Urinary bladder (tissue), 4 donors: ENCODE data around the gene CDK11A. TPM values are rescaled to one million over a fixed set of nuclear protein-coding genes. Genes with fewer than 3 reads are reported as not detected.
"Not testable (repeated sequence)": the region's sequence is repeated elsewhere in the genome, so short reads cannot be mapped to it uniquely, and the experiment has no call there.

Experiments
- DNase-seq: peaks from one replicate; pipeline ENCODE4 v3.0.0-alpha.2; 2015; ENCODE audit errors: extremely low spot score
- H3K27ac ChIP-seq: one replicate; pipeline ENCODE4 v1.5.1; 2013; ENCODE audit warnings: low read depth, mild to moderate bottlenecking, moderate library complexity
- H3K36me3 ChIP-seq: one replicate; pipeline ENCODE4 v1.6.1; 2013; ENCODE audit warnings: mild to moderate bottlenecking, moderate library complexity; ENCODE audit not compliant: insufficient read depth
- H3K4me1 ChIP-seq: one replicate; pipeline ENCODE4 v1.6.1; 2013; ENCODE audit warnings: mild to moderate bottlenecking, moderate library complexity; ENCODE audit not compliant: insufficient read depth
- H3K4me3 ChIP-seq: one replicate; pipeline ENCODE4 v1.5.1; 2013; ENCODE audit warnings: low read depth, low read length
- WGBS: extraction: QIAGEN DNeasy Blood & Tissue Kit; methylation state at CpG from one replicate; pipeline ENCODE4 v1.1.7; 2013; 5-methylcytosine and 5-hydroxymethylcytosine counted together
- polyA plus RNA-seq: library from polyadenylated mRNA; stranded (reverse); fragments of 200-250 nt; gene quantifications from one replicate; pipeline ENCODE4 v1.2.3, GENCODE V29; 2013
- total RNA-seq: library from RNA; depleted of rRNA; stranded (reverse); fragments of >200 nt; gene quantifications from one replicate; pipeline ENCODE4 v1.2.3, GENCODE V29; 2014
- donor health status: healthy with polysubstance abuse.
- donor health status: healthy.

The CDK11A gene
- total and polyA plus RNA-seq, 2 donors, result 15.2 to 20.2 TPM

DNA sequence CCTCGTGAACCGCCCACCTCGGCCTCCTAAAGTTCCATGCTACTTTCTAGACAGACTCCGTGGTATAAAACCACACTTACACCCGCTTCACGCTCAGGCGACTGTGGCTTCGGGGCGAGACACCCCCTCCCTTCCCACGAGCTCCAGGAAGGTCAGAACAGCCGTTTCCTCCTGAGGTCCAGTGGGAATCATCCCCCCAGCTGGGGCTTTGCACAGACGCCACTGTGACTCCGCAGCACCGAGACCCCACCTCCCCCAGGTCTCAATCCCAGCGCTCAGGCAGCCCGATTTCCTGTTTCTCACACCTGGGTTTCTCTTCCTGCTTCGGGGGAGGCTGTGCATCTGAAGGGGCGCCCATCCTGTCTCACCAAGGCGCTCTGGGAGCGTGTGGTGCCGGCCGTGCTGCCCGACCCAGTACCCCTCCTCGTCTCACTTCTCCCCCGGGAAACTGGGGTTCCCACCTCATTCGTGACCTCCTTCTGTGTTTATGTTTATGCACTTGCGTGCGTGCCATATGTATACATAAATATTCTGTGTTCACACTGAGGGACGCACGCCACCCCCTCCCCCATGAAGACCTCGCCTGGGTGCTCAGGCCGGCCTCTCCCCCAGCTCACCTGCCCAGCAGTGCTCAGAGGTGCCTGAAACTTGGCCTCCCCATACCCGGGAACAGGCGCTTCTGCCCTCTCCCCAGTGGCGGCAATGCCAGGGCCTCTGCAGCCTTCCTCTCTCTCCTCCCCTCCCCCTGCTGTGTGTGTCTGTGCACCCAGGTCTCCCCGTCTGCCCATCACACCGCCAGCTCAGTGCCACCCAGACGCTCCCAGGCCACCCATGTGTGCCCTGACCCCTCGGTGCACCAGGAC, 46.2 kb downstream of the CDK11A start:
- Histone ChIP-seq H3K4me1 (no peaks in the 10 kb centered on the region), H3K4me3 (no peak overlapping the region), H3K36me3 (no peaks in the 10 kb centered on the region), H3K27ac (no peak overlapping the region)
- WGBS, result 82% methylated on average over 39 of the region's 39 CpGs
- no peak for DNase-seq

DNA sequence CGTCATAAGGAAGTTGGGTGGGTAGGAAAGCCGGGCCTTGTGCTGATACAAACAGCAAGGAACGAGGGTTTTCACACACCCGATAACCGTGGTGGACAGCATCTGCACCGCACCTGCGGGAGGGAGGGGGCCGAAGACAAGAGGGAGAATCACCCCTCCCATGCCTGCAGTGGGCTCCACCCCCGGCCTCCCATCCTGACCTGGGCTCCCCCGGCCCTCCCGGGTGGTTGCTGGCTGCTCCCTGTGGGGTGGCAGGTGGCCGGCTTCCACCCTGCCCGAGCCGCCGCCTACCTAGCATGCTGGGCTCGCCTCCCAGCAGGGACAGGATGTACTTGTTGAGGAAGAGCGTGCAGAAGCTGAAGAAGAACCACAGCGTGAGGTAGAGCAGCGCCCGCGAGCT, 48.1 kb downstream of the CDK11A start:
- WGBS, result 75% methylated on average over 6 of the region's 21 CpGs
- not testable (repeated sequence) for H3K27ac ChIP-seq, H3K4me1 ChIP-seq, H3K36me3 ChIP-seq, H3K4me3 ChIP-seq, DNase-seq

DNA sequence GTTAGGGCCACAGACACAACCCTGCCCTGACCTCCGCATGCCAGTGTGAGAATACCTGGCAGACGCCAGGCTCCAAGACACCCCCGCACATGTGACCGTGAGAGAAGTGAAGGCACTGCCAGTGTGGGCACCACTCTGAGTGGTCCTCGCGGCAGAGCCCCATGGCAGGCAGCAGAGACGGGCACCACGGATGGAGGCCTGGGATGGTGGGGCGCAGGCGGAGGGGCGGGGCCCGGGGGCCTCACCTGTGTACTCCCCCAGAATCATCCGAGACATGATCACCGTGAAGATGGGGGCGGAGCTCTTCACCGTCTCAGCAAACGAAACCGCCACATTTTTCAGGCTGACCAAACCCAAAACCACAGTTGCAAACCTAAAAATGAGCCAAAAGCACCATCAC, 48.9 kb downstream of the CDK11A start:
- H3K4me3 ChIP-seq, DNase-seq, H3K36me3 ChIP-seq, H3K4me1 ChIP-seq, H3K27ac ChIP-seq: not testable (repeated sequence)
- WGBS, result 96% methylated on average over 15 of the region's 18 CpGs

DNA sequence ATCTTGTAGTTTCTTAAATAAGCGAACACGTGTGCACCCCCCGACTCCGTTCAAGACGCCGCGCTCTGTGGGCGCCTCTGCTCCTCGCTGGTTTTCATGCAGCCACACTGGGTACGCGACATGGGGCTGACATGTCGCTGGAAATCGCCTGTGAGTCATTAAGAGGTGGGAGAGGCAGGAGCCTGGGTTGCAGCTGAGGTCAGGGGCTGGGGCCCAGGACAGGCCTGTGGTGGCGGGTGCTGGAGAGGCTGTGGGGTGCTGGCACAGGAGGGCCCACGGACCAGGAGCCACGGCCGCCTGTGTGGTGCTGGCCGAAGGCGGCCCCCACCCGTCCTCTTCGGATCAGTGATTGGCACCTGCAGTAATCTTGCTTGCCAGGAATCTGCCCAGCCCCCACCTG, 49.4 kb downstream of the CDK11A start:
- not testable (repeated sequence) for DNase-seq, H3K27ac ChIP-seq, H3K4me1 ChIP-seq, H3K4me3 ChIP-seq, H3K36me3 ChIP-seq
- 80% methylated on average over 20 of the region's 21 CpGs for WGBS

DNA sequence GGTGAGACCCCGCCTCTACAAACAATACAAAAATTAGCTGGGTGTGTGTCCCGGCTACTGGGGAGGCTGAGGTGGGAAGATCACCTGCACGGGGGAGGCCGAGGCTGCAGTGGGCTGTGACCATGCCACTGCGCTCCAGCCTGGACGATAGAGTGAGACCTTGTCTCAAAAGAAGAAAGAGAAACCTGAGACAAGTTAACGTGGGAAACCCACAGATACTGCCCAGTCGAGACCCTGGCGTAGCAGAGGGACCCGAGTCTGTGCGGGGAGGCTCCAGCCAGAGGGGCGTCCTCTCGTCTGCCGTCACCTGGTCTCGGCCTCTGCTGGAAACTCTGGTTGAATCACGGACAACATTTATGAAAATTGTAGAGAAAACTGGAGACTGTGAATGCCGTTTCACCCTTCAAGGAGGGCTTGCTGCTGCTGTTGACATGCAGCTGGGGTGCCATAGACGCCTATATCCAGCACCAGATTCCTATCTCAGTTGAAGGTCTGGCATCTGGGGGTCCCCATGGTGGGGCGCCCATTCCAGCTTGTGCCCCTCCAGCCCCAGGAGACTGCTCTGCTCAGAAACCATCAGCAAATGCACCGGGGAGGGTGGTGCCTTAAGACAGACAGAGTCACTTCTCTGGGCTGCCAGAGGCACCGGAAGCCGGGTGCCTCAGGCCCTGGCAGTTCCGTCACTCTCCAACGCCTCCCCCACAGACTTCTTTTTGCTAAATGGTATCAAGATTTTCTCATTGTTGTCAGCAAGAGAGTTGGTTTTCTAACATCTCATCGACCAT, 51.8 kb downstream of the CDK11A start:
- H3K4me1 ChIP-seq, result no peaks in the 10 kb centered on the region
- WGBS, result 95% methylated on average over 25 of the region's 25 CpGs
- H3K36me3 ChIP-seq, result peaks cover 7% of the 10 kb centered on the region
- no peak overlapping the region for H3K27ac ChIP-seq
- DNase-seq, result no peak
- H3K4me3 ChIP-seq, result no peak overlapping the region

DNA sequence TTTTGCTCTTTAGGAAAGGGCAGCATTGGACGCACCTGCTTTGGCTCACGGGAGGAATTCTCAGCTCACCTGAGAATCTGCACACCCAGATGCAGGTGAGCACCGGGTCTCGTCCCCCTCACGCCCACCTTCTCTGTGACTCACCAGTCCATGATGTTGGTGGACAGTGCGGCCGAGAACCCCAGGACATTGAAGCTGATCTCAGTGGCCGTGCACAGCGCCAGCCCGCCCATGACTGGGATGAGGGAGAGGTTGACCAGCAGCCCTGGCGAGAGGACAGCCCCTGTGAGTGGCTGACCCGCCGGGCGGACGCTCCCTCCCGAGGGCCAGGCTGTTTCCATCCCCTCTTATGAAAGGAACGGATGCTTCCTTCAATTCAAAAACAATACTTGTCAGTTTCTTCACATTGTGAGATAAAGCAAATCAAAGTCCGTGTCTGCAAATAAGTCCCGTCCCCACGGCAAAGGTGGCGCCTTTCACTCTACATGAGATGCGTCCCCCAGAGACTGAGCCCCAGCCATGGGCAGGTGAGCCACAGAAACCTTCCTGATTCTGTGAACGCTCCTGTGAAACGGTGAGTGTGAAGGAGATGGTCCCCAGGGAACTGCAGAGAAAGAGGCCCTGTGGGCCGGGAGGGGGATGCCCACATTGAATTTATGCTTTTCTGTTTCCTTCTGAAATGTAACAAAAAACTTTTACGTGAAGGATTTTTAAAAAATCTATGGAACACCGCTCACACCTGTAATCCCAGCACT, 52.6 kb downstream of the CDK11A start:
- no peak for DNase-seq
- Histone ChIP-seq H3K36me3 (peaks cover 8% of the 10 kb centered on the region), H3K4me3 (no peak overlapping the region), H3K4me1 (no peaks in the 10 kb centered on the region), H3K27ac (no peak overlapping the region)
- WGBS, result 87% methylated on average over 27 of the region's 27 CpGs

DNA sequence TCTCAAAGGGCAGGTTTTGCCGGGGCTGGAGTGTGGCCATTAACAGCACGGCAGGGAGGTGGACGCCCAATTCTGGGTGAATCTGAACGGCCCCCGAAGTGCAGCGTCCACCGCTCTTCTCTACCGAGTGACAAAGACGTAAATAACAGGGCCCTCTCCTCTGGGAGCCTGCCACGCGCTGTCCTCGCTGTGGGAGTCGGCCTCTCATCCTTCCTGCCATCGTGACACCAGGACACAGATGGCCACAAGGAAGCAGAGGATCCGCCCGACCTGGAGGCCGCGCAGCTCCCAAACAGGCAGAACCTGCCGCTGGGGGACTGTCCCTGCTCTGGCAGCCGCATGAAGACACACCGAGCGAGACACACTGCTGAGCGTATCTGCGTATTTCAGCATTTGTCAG, 53.3 kb downstream of the CDK11A start:
- no peak for DNase-seq
- Histone ChIP-seq H3K4me1 (no peaks in the 10 kb centered on the region), H3K4me3 (no peak overlapping the region), H3K36me3 (peaks cover 13% of the 10 kb centered on the region), H3K27ac (no peak overlapping the region)
- 94% methylated on average over 24 of the region's 24 CpGs for WGBS

DNA sequence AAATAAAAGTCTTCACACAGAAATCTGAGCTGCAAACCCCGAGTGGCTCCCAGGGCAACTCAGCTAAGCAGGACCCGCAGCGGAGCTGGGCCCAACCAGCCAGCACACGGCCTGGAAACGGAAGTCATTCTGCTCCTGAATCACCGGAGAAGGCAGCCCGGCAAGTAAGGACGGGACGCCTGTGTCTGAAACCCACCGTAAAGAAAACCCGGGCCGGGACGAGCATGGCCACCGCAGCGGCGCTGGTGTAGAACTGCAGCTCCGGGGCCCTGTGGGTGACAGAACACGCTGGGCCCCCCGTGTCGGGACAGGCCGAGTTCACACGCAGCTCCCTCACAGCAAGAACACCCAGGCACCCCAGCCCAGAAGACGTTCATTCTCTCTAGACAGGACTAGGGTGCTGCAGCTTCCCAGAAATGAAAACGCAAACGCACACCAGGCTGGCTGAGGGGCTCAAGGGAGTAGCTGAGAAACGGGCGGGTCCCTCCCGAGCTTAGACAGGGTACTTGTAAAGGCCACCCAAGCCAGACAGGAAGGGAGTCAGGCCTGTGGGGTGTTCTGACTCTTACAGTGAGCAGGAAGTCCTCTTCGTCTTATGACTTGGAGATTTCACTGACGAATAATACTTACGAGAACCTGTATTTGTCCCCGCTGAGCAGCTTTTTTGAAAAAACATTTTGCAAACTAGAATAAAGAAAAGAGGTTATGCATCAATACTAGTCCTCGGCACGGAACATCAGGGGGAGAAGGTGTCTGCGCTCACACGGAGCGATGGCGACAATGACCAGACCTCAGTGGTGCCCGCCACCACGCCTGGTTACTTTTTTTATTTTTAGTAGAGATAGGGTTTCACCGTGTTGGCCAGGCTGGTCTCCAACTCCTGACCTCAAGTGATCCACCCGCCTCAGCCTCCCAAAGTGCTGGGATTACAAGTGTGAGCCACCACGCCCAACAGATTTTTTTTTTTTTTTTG, 54.4 kb downstream of the CDK11A start:
- Histone ChIP-seq H3K4me3 (no peak overlapping the region), H3K36me3 (peaks cover 15% of the 10 kb centered on the region), H3K4me1 (no peaks in the 10 kb centered on the region), H3K27ac (no peak overlapping the region)
- DNase-seq, result no peak
- 93% methylated on average over 43 of the region's 43 CpGs for WGBS

DNA sequence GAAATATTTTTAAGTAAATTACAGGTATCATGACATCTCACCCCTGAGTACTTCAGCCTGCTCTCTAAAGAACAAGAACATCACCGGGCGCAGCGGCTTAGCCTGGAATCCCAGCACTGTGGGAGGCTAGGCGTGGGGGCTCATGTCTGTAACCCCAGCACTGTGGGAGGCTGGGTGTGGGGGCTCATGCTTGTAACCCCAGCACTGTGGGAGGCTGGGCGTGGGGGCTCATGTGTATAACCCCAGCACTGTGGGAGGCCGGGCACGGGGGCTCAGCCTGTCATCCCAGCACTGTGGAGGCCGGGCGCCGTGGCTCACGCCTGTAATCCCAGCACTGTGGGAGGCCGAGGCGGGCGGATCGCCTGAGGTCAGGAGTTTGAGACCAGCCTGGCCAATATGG, 57.6 kb downstream of the CDK11A start:
- H3K4me3 ChIP-seq, result no peak overlapping the region
- H3K4me1 ChIP-seq, result no peaks in the 10 kb centered on the region
- no peak for DNase-seq
- WGBS, result 95% methylated on average over 15 of the region's 15 CpGs
- no peak overlapping the region for H3K27ac ChIP-seq
- peaks cover 11% of the 10 kb centered on the region for H3K36me3 ChIP-seq

DNA sequence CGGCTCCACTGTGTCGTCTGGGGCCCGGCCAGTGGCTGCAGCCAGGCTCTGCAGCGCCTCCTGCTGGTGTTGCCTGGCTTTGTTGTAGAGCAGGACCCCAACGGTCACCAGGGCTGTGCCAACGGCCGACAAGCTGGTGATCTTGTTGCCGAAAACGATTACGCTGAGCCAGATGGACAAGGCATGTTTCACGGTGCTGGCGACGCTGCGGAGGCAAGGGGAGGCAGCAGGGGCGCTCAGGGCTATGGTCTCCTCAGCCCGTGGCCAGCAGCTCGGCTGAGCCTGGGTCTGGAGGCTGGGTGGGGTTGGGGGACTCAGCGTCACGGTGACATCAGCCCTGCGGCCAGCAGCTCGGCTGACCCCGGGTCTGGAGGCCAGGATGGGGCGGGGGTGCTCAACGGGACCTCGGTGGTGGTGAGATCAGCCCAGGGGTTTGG, 58.3 kb downstream of the CDK11A start:
- Histone ChIP-seq H3K4me1 (no peaks in the 10 kb centered on the region), H3K36me3 (peaks cover 11% of the 10 kb centered on the region), H3K4me3 (no peak overlapping the region), H3K27ac (no peak overlapping the region)
- no peak for DNase-seq
- WGBS, result 85% methylated on average over 25 of the region's 25 CpGs

DNA sequence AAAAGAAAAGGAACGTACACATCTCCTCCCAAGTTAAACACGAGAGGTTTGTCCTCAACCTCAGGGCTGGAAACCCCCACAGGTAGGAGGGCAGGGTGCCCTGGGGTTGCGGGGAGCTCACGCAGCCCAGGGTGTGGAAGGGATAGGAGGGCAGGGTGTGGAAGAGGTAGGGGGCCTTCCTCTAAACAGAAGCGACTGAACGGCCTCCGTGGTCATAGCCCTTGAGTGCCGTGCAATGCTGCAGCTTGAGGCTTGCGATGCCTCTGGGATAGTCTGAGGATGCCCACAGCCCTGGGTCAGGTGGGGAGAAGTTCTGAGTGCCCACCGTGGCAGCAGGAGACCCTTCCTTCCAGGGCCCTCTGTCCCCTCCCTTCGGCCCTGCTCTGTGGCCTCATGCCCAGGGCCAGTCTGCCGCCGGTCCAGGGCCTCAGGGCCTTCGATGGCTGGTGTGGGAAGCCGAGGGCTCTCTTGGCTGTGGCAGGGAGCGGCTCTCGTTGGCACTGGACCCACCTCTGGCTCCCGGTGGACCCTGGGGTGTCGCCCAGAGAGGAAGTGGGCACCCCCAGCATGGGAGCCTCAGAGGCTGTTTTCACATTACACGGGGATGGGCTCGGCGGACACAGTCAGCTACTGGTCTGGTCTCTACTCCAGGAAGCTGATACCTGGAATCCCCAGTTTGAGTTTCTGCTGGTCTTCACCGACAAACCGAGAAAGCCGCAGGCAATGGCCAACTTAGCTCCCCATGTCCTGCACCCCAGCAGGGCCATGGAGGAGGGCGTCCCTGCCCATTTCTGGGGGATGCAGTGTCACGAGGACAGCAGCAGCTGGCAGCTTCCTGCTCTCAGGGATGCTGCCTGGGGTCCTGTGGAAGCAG, 59.0 kb downstream of the CDK11A start:
- Histone ChIP-seq H3K36me3 (peaks cover 11% of the 10 kb centered on the region), H3K4me3 (no peak overlapping the region), H3K27ac (no peak overlapping the region), H3K4me1 (no peaks in the 10 kb centered on the region)
- 91% methylated on average over 27 of the region's 27 CpGs for WGBS
- DNase-seq, result no peak

DNA sequence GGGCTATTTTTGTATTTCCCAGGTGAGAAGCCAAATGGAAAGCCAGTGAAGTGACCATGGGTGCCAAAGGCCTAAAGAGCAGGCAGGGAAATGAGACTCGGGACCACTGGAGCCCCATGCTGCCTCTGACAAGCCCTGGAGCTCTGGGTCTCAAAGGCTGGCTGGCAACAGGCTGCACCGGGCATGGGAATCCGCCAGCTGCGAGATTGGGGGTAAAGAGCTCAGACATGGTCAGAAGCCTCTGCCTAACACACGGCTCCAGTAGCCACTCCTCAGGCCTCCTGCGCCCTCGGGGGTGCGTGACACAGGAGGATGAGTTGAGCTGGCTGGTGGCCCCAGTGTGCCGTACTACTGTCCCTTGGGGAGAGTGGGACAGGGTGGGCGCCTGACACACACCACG, 59.8 kb downstream of the CDK11A start:
- H3K4me1 ChIP-seq, H3K4me3 ChIP-seq, DNase-seq, H3K27ac ChIP-seq: not testable (repeated sequence)
- peaks cover 11% of the 10 kb centered on the region for H3K36me3 ChIP-seq
- 88% methylated on average over 8 of the region's 11 CpGs for WGBS
